Ascending aorta (tissue), 2 donors: ENCODE results near the gene C16orf78. TPM values are rescaled to one million over a fixed set of nuclear protein-coding genes. Genes with fewer than 3 reads are reported as not detected.

Source experiments
- DNase-seq, 2 donors: peaks; one replicate each; pipeline ENCODE4 v3.0.0-alpha.2; 2019; ENCODE audit warnings: low spot score in 2 of 2
- H3K27ac ChIP-seq, 2 donors: fragments of 200-600 bp; sonication (generic); one replicate each; pipeline ENCODE4 v1.5.1; 2016 to 2017; ENCODE audit warnings: mild to moderate bottlenecking in 1 of 2
- H3K27me3 ChIP-seq: fragments of 200-600 bp; sonication (generic); one replicate; pipeline ENCODE4 v1.5.1; 2017
- H3K36me3 ChIP-seq, 2 donors: fragments of 200-600 bp; sonication (generic); one replicate each; pipeline ENCODE4 v1.5.1; 2016
- H3K4me1 ChIP-seq, 2 donors: fragments of 200-600 bp; sonication (generic); one replicate each; pipeline ENCODE4 v1.5.1; 2016 to 2017; ENCODE audit warnings: mild to moderate bottlenecking in 1 of 2
- H3K4me3 ChIP-seq, 2 donors: fragments of 200-600 bp; sonication (generic); one replicate each; pipeline ENCODE4 v1.5.1; 2016 to 2017; ENCODE audit warnings: mild to moderate bottlenecking in 1 of 2
- H3K9me3 ChIP-seq, 2 donors: fragments of 200-600 bp; sonication (generic); one replicate each; pipeline ENCODE4 v1.5.1; 2016
- CTCF ChIP-seq, 3 experiments: fragments of 200-600 bp in 2 of 3; fragments of 450-650 bp in 1 of 3; sonication (generic) in 2 of 3; IDR thresholded peaks; one replicate each; pipeline ENCODE4 v1.5.1; 2016 to 2019; ENCODE audit warnings: antibody characterized with exemption in 3 of 3, mild to moderate bottlenecking in 1 of 3, moderate library complexity in 1 of 3
- intact Hi-C: fragments of 100-400 bp; cut with DNase I; formaldehyde crosslinking; loops from one replicate; pipeline ENCODE4 v1.15.1; 2023
- total RNA-seq: library from RNA; depleted of rRNA; stranded (reverse); fragments of >200 nt; gene quantifications from one replicate; pipeline ENCODE4 v1.1.0, GENCODE V29; 2016

Gene C16orf78
- total RNA-seq, 1 donor from 2014 or later: not detected

GRCh38 chr16:49349446-49350168 lies 24.0 kb upstream of the C16orf78 start:
- H3K9me3 ChIP-seq: no peaks in the 10 kb centered on the region
- H3K4me3 ChIP-seq: no peak overlapping the region
- H3K27me3 ChIP-seq: no peaks in the 10 kb centered on the region
- no peak for TF ChIP-seq CTCF (IDR thresholded peaks at IDR 0.05)
- H3K27ac ChIP-seq: no peak overlapping the region
- peak in 1 of 2 donors; percentile 8 for DNase-seq
- H3K36me3 ChIP-seq: no peaks in the 10 kb centered on the region
- H3K4me1 ChIP-seq: no peaks in the 10 kb centered on the region
- intact Hi-C loops: loop anchor here (10.0 kb wide), 1 partner anchor 665 kb away; no protein-coding TSS in a partner anchor

- Histone ChIP-seq H3K36me3 (no peaks in the 10 kb centered on the region), H3K4me3 (no peak overlapping the region), H3K27me3 (no peaks in the 10 kb centered on the region), H3K27ac (no peak overlapping the region), H3K4me1 (no peaks in the 10 kb centered on the region), H3K9me3 (no peaks in the 10 kb centered on the region)
- DNase-seq: peak in 1 of 2 donors; percentile 69
- TF ChIP-seq CTCF (IDR thresholded peaks at IDR 0.05): peak; percentile 34 to 65 (median 55)
- intact Hi-C loops: loop anchor here (10.0 kb wide), 1 partner anchor 666 kb away; no protein-coding TSS in a partner anchor
Measured at GRCh38 chr16:49350265-49351095, 23.1 kb upstream of the C16orf78 start.

- TF ChIP-seq CTCF (IDR thresholded peaks at IDR 0.05): no peak
- no peak for DNase-seq
- H3K4me1 ChIP-seq: no peaks in the 10 kb centered on the region
- H3K4me3 ChIP-seq: no peak overlapping the region
- H3K27me3 ChIP-seq: no peaks in the 10 kb centered on the region
- no peaks in the 10 kb centered on the region for H3K36me3 ChIP-seq
- intact Hi-C loops: loop anchor here (10.0 kb wide), 1 partner anchor 666 kb away; no protein-coding TSS in a partner anchor
- H3K27ac ChIP-seq: no peak overlapping the region
- no peaks in the 10 kb centered on the region for H3K9me3 ChIP-seq
Measured at GRCh38 chr16:49351096-49351487, 22.5 kb upstream of the C16orf78 start.

GRCh38 chr16:49352892-49353291 lies 20.7 kb upstream of the C16orf78 start:
- no peaks in the 10 kb centered on the region for H3K4me1 ChIP-seq
- DNase-seq: no peak
- no peaks in the 10 kb centered on the region for H3K27me3 ChIP-seq
- TF ChIP-seq CTCF (IDR thresholded peaks at IDR 0.05): no peak
- no peak overlapping the region for H3K4me3 ChIP-seq
- H3K9me3 ChIP-seq: no peaks in the 10 kb centered on the region
- no peak overlapping the region for H3K27ac ChIP-seq
- H3K36me3 ChIP-seq: no peaks in the 10 kb centered on the region
- intact Hi-C loops: loop anchor here (10.0 kb wide), 1 partner anchor 668 kb away; no protein-coding TSS in a partner anchor

GRCh38 chr16:49353680-49354079 lies 19.9 kb upstream of the C16orf78 start:
- H3K4me1 ChIP-seq: no peaks in the 10 kb centered on the region
- intact Hi-C loops: loop anchor here (10.0 kb wide), 1 partner anchor 669 kb away; no protein-coding TSS in a partner anchor
- no peaks in the 10 kb centered on the region for H3K27me3 ChIP-seq
- no peak for DNase-seq
- no peaks in the 10 kb centered on the region for H3K9me3 ChIP-seq
- no peak overlapping the region for H3K27ac ChIP-seq
- TF ChIP-seq CTCF (IDR thresholded peaks at IDR 0.05): no peak
- H3K4me3 ChIP-seq: no peak overlapping the region
- H3K36me3 ChIP-seq: no peaks in the 10 kb centered on the region
